ENCODE measurements around the gene SLA2. TPM values are rescaled to one million over a fixed set of nuclear protein-coding genes. Genes with fewer than 3 reads are reported as not detected.
A peak's percentile ranks its signal among the peaks of the same experiment; 100 is the strongest.

The SLA2 gene
- total and polyA plus RNA-seq, 2 of the 8 experiments (the other 6 are each of a cell fraction or from before 2014, with no cell fraction given) = 0.18 TPM; not detected in 1

GRCh38 chr20:36573798-36574365, 72.1 kb downstream of the SLA2 start:
- Histone ChIP-seq H3K18ac (ENCODE audit: extremely low read depth, low read length) (no peak overlapping the region; the same call in 1 of the 2 replicates), H3K79me2 (ENCODE audit: control insufficient read depth in 1 of 2, insufficient read depth in 2 of 2, low read length in 2 of 2) (peaks cover 16 to 55% of the 10 kb centered on the region in 2 experiments), H3K23ac (ENCODE audit: insufficient read length) (no peak overlapping the region), H4K8ac (ENCODE audit: extremely low read depth, insufficient read depth, low read length) (peak overlapping the region; percentile 87; the same call in 1 of the 2 replicates), H2BK12ac (ENCODE audit: low read depth, low read length) (no peak overlapping the region), H3K56ac (replicated peaks; ENCODE audit: insufficient read length, low read depth, low read length) (no peak overlapping the region), H4K20me1 (replicated peaks in 1 of 2; ENCODE audit: control insufficient read depth in 1 of 2, insufficient read depth in 2 of 2, low read length in 2 of 2) (peaks cover 4% of the 10 kb centered on the region in 2 experiments), H3K27me3 (replicated peaks in 1 of 4; ENCODE audit: control insufficient read depth in 3 of 4, extremely low read depth in 1 of 4, insufficient read depth in 3 of 4, low read length in 3 of 4) (no peaks in the 10 kb centered on the region), H3K9me3 (ENCODE audit: insufficient read depth in 2 of 2, low read depth in 1 of 2, low read length in 1 of 2) (no peaks in the 10 kb centered on the region), H2BK20ac (ENCODE audit: low read length) (no peak overlapping the region), H4K91ac (replicated peaks; ENCODE audit: insufficient read length, low read length) (no peak overlapping the region), H3K36me3 (ENCODE audit: control insufficient read depth in 2 of 4, insufficient read depth in 4 of 4, low read length in 3 of 4) (peaks cover 0 to 6% (median under 1%) of the 10 kb centered on the region in 4 experiments; a peak in 4 of 8 replicates), H4K5ac (ENCODE audit: insufficient read length, low read depth, low read length) (peak overlapping the region; percentile 75), H3K9ac (replicated peaks in 1 of 4; ENCODE audit: extremely low read depth in 1 of 4, low read depth in 3 of 4, low read length in 3 of 4) (peak overlapping the region; percentile 54 to 81 (median 68); a peak in 6 of 7 replicates), H2AK5ac (ENCODE audit: low read depth, low read length) (no peak overlapping the region), H2BK15ac (ENCODE audit: low read length) (no peak overlapping the region), H3K4me1 (replicated peaks in 1 of 4; ENCODE audit: control insufficient read depth in 3 of 4, insufficient read depth in 4 of 4, low read length in 3 of 4) (peaks cover 14 to 31% (median 18%) of the 10 kb centered on the region in 4 experiments), H2AFZ (ENCODE audit: low read length) (no peak overlapping the region), H3K23me2 (ENCODE audit: low read depth, low read length) (peaks cover 17% of the 10 kb centered on the region), H2BK120ac (replicated peaks; ENCODE audit: low read depth, low read length) (no peak overlapping the region), H3K4me2 (ENCODE audit: insufficient read depth in 1 of 2, low read depth in 2 of 2, low read length in 2 of 2) (peak overlapping the region; percentile 67 to 99), H3K27ac (ENCODE audit: low read depth, low read length) (peak overlapping the region; percentile 54; the same call in 1 of the 2 replicates), H2BK5ac (ENCODE audit: low read depth, low read length) (no peak overlapping the region), H3K4me3 (ENCODE audit: extremely low read depth in 1 of 4, insufficient read depth in 2 of 4, low read depth in 3 of 4, low read length in 4 of 4) (peak overlapping the region; percentile 63 to 98 (median 68)), H3K14ac (ENCODE audit: insufficient read length) (no peak overlapping the region), H3K79me1 (ENCODE audit: low read depth, low read length) (peaks cover 9% of the 10 kb centered on the region), H3K4ac (replicated peaks; ENCODE audit: insufficient read length, low read depth, low read length) (no peak overlapping the region)
- CTCF ChIA-PET (ENCODE audit: partially characterized antibody) = interaction anchor here (0.9 to 18.0 kb wide), 3 partner anchors 13 to 33 kb away, joined by 4 to 202 read pairs (median 11); partner anchors contain the start of gene MYL9
- no peak for FAIRE-seq
- TF ChIP-seq PHF8 (conservative IDR thresholded peaks at IDR 0.05; ENCODE audit: low read depth, low read length) (peak; percentile 42), HDAC2 (IDR thresholded peaks at IDR 0.05; ENCODE audit: borderline replicate concordance in 1 of 2, low read depth in 2 of 2, low read length in 2 of 2) (peak in 1 of 2 experiments; percentile 58; a peak in 1 of 4 replicates), SIN3A (conservative IDR thresholded peaks at IDR 0.05 in 1 of 2, IDR thresholded peaks at IDR 0.05 in 1 of 2; ENCODE audit: low read depth in 1 of 2, low read length in 2 of 2) (peak in 1 of 2 experiments; percentile 59; a peak in 2 of 4 replicates), MAX (IDR thresholded peaks at IDR 0.05) (0 out of 2 replicates have a peak, but pooled peaks have one; percentile 19), POLR2AphosphoS5 (IDR thresholded peaks at IDR 0.05; ENCODE audit: low read depth, low read length) (no peak; the same call in 1 of the 2 replicates), TCF12 (IDR thresholded peaks at IDR 0.05; ENCODE audit: low read depth, low read length) (no peak), TAF7 (optimal IDR thresholded peaks at IDR 0.05; ENCODE audit: borderline replicate concordance, low read depth, low read length) (peak; percentile 1), TAF1 (IDR thresholded peaks at IDR 0.05; ENCODE audit: low read depth, low read length) (0 out of 2 replicates have a peak, but pooled peaks have one; percentile 30)
- DNase-seq (ENCODE audit: low read depth in 1 of 2, low spot score in 2 of 2) = no peak
- POLR2A ChIA-PET (ENCODE audit: partially characterized antibody) = interaction anchor here (0.6 to 17.6 kb wide), 8 partner anchors 13 to 276 kb away, joined by 3 to 388 read pairs (median 4); partner anchors contain the start of gene RAB5IF
- 0% methylated on average over 9 of the region's 53 CpGs; no CpG with 5 or more reads in 1 of the 2 experiments for WGBS, 2 experiments (ENCODE audit: extremely low coverage in 1 of 2, insufficient coverage in 1 of 2, insufficient read length in 1 of 2, insufficient replicate concordance in 2 of 2, low coverage in 1 of 2, low lambda C conversion rate in 2 of 2, missing lambda C conversion rate in 1 of 2)
